GM12878 (cell line): Measurements from ENCODE around the gene HRH3. TPM values are rescaled to one million over a fixed set of nuclear protein-coding genes. Genes with fewer than 3 reads are reported as not detected.

ENCODE experiments used
- ATAC-seq: fragments of 200-7000 bp; cut with Tn5 transposase; 3 replicates; pipeline ENCODE4 v1.9.1; 2020; ENCODE audit warnings: mild to moderate bottlenecking, moderate library complexity
- BruUV-seq: library from RNA; stranded (reverse); fragments of 400-500 nt; replicated peaks from 2 replicates; lab custom pipeline; 2021; lab: Mats Ljungman, UMichigan
- CTCF ChIA-PET: fragments of 300-600 bp; sonication (Branson Sonifier 250); formaldehyde crosslinking; extraction: SDS; loops from one replicate; lab custom pipeline; 2021; ENCODE audit warnings: inconsistent platforms; lab: Yijun Ruan, JAX
- POLR2A ChIA-PET: fragments of 350-600 bp; formaldehyde crosslinking; extraction: SDS; loops from one replicate; lab custom pipeline; 2021; ENCODE audit warnings: inconsistent platforms; lab: Charles Lee
- RAD21 ChIA-PET: fragments of 300-600 bp; sonication (Branson Sonifier 250); formaldehyde crosslinking; loops from one replicate; lab custom pipeline; 2023; ENCODE audit warnings: antibody characterized with exemption; ENCODE audit not compliant: unreplicated experiment; lab: Charles Lee
- SMC1A ChIA-PET: fragments of 300-600 bp; sonication (Branson Sonifier 250); formaldehyde crosslinking; loops from one replicate; lab custom pipeline; 2023; ENCODE audit not compliant: unreplicated experiment, uncharacterized antibody; lab: Charles Lee
- DNase-seq: peaks from one replicate; pipeline ENCODE4 v3.0.0-alpha.2; 2011; ENCODE audit warnings: low read depth, low spot score
- FAIRE-seq: peaks from 3 replicates; lab custom pipeline; 2011; peaks lifted over from hg19 to GRCh38; lab: Jason Lieb, UNC
- H2AFZ ChIP-seq: 2 replicates; pipeline ENCODE4 v1.6.0; 2011; ENCODE audit warnings: low read depth, low read length, control low read depth; ENCODE audit not compliant: control insufficient read depth
- H3K27ac ChIP-seq: 2 replicates; pipeline ENCODE4 v1.5.1; 2011; ENCODE audit warnings: control low read depth; ENCODE audit not compliant: control insufficient read depth, insufficient read depth
- H3K27me3 ChIP-seq, 2 experiments: replicated peaks in 1 of 2; 2 replicates each; pipeline versions ENCODE4 v1.6.0 to v1.6.1; 2011; ENCODE audit warnings: low read length in 1 of 2; ENCODE audit not compliant: control insufficient read depth in 2 of 2, insufficient read depth in 2 of 2
- H3K36me3 ChIP-seq, 2 experiments: 2 replicates each; pipeline ENCODE4 v1.5.1; 2011; ENCODE audit warnings: low read length in 1 of 2; ENCODE audit not compliant: control insufficient read depth in 2 of 2, insufficient read depth in 2 of 2
- H3K4me1 ChIP-seq: 2 replicates; pipeline ENCODE4 v1.6.1; 2011; ENCODE audit warnings: mild to moderate bottlenecking, low read length, moderate library complexity, mixed read lengths; ENCODE audit not compliant: control insufficient read depth, insufficient read depth
- H3K4me2 ChIP-seq: 2 replicates; pipeline ENCODE4 v1.6.0; 2011; ENCODE audit warnings: control low read depth; ENCODE audit not compliant: control insufficient read depth, insufficient read depth
- H3K4me3 ChIP-seq: fragments of 200-600 bp; sonication (generic); 2 replicates; pipeline ENCODE4 v1.5.1; 2016
- H3K79me2 ChIP-seq: 2 replicates; pipeline ENCODE4 v1.6.0; 2011; ENCODE audit warnings: low read length; ENCODE audit not compliant: control insufficient read depth, insufficient read depth
- H3K9ac ChIP-seq: 2 replicates; pipeline ENCODE4 v1.8.0; 2011; ENCODE audit warnings: low read length, control low read depth, mixed read lengths; ENCODE audit not compliant: control insufficient read depth, insufficient read depth
- H3K9me3 ChIP-seq: replicated peaks from 3 replicates; pipeline ENCODE4 v1.5.1; 2011; ENCODE audit warnings: mild to moderate bottlenecking, low read length; ENCODE audit not compliant: control insufficient read depth, insufficient read depth
- H4K20me1 ChIP-seq: 2 replicates; pipeline ENCODE4 v1.6.0; 2011; ENCODE audit not compliant: control insufficient read depth, insufficient read depth
- ATF7 ChIP-seq: fragments of 450-650 bp; IDR thresholded peaks from 2 replicates; pipeline ENCODE4 v1.6.1; 2016; ENCODE audit warnings: low read depth, mild to moderate bottlenecking
- FOXK2 ChIP-seq: fragments of 450-650 bp; IDR thresholded peaks from 2 replicates; pipeline ENCODE4 v1.6.1; 2017; ENCODE audit warnings: mild to moderate bottlenecking, moderate library complexity
- HCFC1 ChIP-seq: fragments of 150-350 bp; IDR thresholded peaks from 2 replicates; pipeline ENCODE4 v1.6.1; 2014; ENCODE audit warnings: low read length
- IKZF1 ChIP-seq: fragments of 450-650 bp; conservative IDR thresholded peaks from 2 replicates; pipeline ENCODE4 v1.6.1; 2017; ENCODE audit warnings: antibody characterized with exemption, mild to moderate bottlenecking
- MYC ChIP-seq: IDR thresholded peaks from 2 replicates; pipeline ENCODE4 v1.6.1; 2011; ENCODE audit warnings: mild to moderate bottlenecking, low read length, moderate library complexity, inconsistent platforms; ENCODE audit not compliant: insufficient read depth, insufficient replicate concordance, insufficient read length, severe bottlenecking
- POLR2A ChIP-seq: IDR thresholded peaks from 2 replicates; pipeline ENCODE4 v1.6.1; 2011; ENCODE audit warnings: low read depth, mild to moderate bottlenecking, low read length
- SMARCA5 ChIP-seq: fragments of 450-650 bp; IDR thresholded peaks from 2 replicates; pipeline ENCODE4 v1.6.1; 2017; ENCODE audit warnings: mild to moderate bottlenecking
- SRF ChIP-seq, 2 experiments: IDR thresholded peaks; 2 replicates each; pipeline ENCODE4 v1.6.1; 2011; ENCODE audit warnings: low read depth in 2 of 2, low read length in 2 of 2, mild to moderate bottlenecking in 1 of 2, moderate library complexity in 1 of 2
- SUZ12 ChIP-seq: fragments of 200-600 bp; sonication (generic); IDR thresholded peaks from one replicate; pipeline ENCODE4 v1.6.1; 2018; ENCODE audit warnings: antibody characterized with exemption, mild to moderate bottlenecking; ENCODE audit not compliant: unreplicated experiment
- YY1 ChIP-seq: IDR thresholded peaks from 2 replicates; pipeline ENCODE4 v1.6.1; 2011; ENCODE audit warnings: low read depth, mild to moderate bottlenecking, low read length
- ZNF24 ChIP-seq: fragments of 450-650 bp; IDR thresholded peaks from 2 replicates; pipeline ENCODE4 v1.6.1; 2017; ENCODE audit warnings: antibody characterized with exemption, mild to moderate bottlenecking
- WGBS: methylation state at CpG from one replicate; pipeline ENCODE4 v1.1.6; 2016; ENCODE audit warnings: low lambda C conversion rate; ENCODE audit not compliant: insufficient replicate concordance, insufficient coverage; ENCODE audit errors: missing lambda C conversion rate; 5-methylcytosine and 5-hydroxymethylcytosine counted together
- in situ Hi-C: fragments of 300-500 bp; cut with MboI; formaldehyde crosslinking; loops from 9 replicates; pipeline ENCODE4 v1.14.3; 2018; ENCODE audit warnings: mixed read lengths
- intact Hi-C: fragments of 100-400 bp; cut with micrococcal nuclease; formaldehyde crosslinking; loops from one replicate; pipeline ENCODE4 v1.14.2; 2022; ENCODE audit not compliant: unreplicated experiment
- polyA plus RNA-seq, 11 experiments: library from polyadenylated mRNA; depleted of rRNA in 4 of 11; unstranded in 6 of 11; stranded (reverse) in 5 of 11; fragments of >200 nt; fragmentation: Nextera tagmentation in 4 of 11; fragmentation: Illumina TruSeq in 1 of 11; extraction: Ambion mirVana in 4 of 11; extraction: Trizol in 1 of 11; gene quantifications; 1 replicate in 1 of 11; 2 replicates in 10 of 11; pipeline versions ENCODE4 v1.2.1 to v1.2.3, GENCODE V29; 2011 to 2016; ENCODE audit warnings: inconsistent platforms in 2 of 11, missing spikeins in 2 of 11, low read depth in 1 of 11
- total RNA-seq, 4 experiments: library from RNA; depleted of rRNA in 3 of 4; stranded (reverse); fragments of >200 nt in 3 of 4; fragmentation: Illumina TruSeq in 1 of 4; extraction: Trizol in 1 of 4; gene quantifications; 2 replicates each; pipeline versions ENCODE4 v1.2.1 to v1.2.3, GENCODE V29; 2013 to 2021
- TF ChIP-seq, protein P1 (sequence below): fragments of 450-650 bp; IDR thresholded peaks from 2 replicates; pipeline ENCODE4 v1.6.1; 2018; ENCODE audit warnings: borderline replicate concordance, mild to moderate bottlenecking; ENCODE audit not compliant: partially characterized antibody
- TF ChIP-seq, protein P2 (sequence below): fragments of 450-650 bp; formaldehyde crosslinking; IDR thresholded peaks from 2 replicates; pipeline ENCODE4 v1.4.0; 2022; ENCODE audit warnings: mild to moderate bottlenecking, moderate library complexity
- TF ChIP-seq, protein P3 (sequence below): fragments of 150-350 bp; IDR thresholded peaks from 2 replicates; pipeline ENCODE4 v1.6.1; 2014; ENCODE audit warnings: mild to moderate bottlenecking, low read depth, low read length

The HRH3 gene
- total and polyA plus RNA-seq, 10 of the 15 experiments (the other 5 are each of a cell fraction or from before 2014, with no cell fraction given), result not detected

DNA sequence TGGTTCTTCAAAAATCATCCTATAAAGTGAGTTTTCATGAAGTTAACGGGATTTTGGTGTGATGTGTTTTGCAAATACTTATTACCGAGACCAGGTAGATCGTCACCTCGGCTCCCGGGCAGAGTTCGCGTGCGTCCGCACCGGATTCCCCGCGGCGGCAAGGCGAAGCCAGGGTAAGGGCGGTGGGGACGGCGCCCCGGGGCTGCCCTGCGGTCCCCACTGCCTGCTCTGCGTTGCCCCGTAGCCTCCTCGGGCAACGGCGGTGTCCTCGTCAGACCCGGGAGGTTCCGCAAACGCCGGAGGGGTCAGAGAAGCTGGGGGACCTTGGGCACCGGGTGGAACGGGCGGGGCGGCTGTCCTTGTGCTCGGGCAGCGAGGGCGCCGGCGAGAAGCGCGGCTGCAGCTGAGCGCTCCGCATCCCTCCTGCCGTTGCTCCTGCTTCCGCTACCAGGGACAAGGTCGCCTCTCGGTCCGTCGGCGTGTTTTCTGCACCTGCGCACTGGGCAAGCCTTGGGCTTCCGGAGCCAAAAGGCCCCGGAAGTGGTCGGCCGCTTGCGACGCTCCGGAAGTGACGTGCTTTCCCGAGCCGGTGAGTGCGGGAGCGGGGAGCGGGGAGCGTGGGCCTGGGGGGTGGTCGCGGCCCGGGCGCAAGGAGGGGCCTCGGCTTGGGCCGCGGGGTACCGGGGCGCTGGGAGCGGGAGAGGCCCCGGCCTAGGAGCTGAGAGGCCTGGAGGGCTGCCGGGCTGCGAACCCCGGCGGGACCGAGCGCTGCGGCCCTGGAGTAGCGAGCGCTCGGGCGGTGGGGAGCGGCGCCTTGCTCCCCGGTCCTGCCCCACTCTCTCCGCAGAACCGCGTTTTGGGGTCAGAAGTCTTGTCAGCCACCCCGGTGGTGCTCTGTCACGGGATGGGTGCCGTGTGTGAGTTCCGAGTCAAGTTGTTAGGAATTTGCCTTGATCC, 37.3 kb downstream of the HRH3 start, which contains the start of gene MTG2:
Gene MTG2 (plus strand): TSS at position 560 of the 957 bp plus-strand sequence. CDS start 10,393 bp downstream, outside the sequence.
- RAD21 ChIA-PET, result no interaction called here
- CTCF ChIA-PET, result no interaction called here
- POLR2A ChIA-PET, result interaction anchor here (1.0 kb wide), 1 partner anchor 41 kb away, joined by 3 read pairs; no protein-coding TSS in a partner anchor
- peak within 1 kb of the TSS; percentile 85 for H3K9ac ChIP-seq
- peak within 1 kb of the TSS; percentile 82 for H2AFZ ChIP-seq
- ATAC-seq (peak; percentile 97), DNase-seq (peak; percentile 79), FAIRE-seq (peak; percentile 92)
- in situ Hi-C loops, result no loop called here
- no peaks in the 10 kb centered on the region for H3K27me3 ChIP-seq
- peak within 1 kb of the TSS; percentile 60 for H3K4me2 ChIP-seq
- intact Hi-C loops, result loop anchor here (10.0 kb wide), 2 partner anchors 58 to 202 kb away; partner anchors contain the start of genes LSM14B and RPS21
- peak within 1 kb of the TSS; percentile 100 for H3K4me3 ChIP-seq
- peaks cover 39% of the 10 kb centered on the region for H3K79me2 ChIP-seq
- H3K27ac ChIP-seq, result peak within 1 kb of the TSS; percentile 78
- H3K4me1 ChIP-seq, result no peaks in the 10 kb centered on the region
- SMC1A ChIA-PET, result no interaction called here
- no peaks in the 10 kb centered on the region for H3K9me3 ChIP-seq
- WGBS, result under 1% methylated on average over 76 of the region's 96 CpGs
- BruUV-seq, result TSS peak; percentile 96
- H3K36me3 ChIP-seq, result no peaks in the 10 kb centered on the region; a peak in 3 of 4 replicates
- no peaks in the 10 kb centered on the region for H4K20me1 ChIP-seq
- TF ChIP-seq ATF7 (no peak), IKZF1 (peak; percentile 87), YY1 (peak; percentile 34; the same call in 1 of the 2 replicates), POLR2A (peak; percentile 100), ZNF24 (peak; percentile 35; the same call in 1 of the 2 replicates), SMARCA5 (peak; percentile 49; the same call in 1 of the 2 replicates), MYC (no peak), SUZ12 (no peak), SRF (IDR thresholded peaks at IDR 0.05; ENCODE audit: low read depth in 2 of 2, low read length in 2 of 2) (peak; percentile 56 to 85; a peak in 3 of 4 replicates), FOXK2 (peak; percentile 55), HCFC1 (peak; percentile 71)
- TF ChIP-seq, protein P1, sequence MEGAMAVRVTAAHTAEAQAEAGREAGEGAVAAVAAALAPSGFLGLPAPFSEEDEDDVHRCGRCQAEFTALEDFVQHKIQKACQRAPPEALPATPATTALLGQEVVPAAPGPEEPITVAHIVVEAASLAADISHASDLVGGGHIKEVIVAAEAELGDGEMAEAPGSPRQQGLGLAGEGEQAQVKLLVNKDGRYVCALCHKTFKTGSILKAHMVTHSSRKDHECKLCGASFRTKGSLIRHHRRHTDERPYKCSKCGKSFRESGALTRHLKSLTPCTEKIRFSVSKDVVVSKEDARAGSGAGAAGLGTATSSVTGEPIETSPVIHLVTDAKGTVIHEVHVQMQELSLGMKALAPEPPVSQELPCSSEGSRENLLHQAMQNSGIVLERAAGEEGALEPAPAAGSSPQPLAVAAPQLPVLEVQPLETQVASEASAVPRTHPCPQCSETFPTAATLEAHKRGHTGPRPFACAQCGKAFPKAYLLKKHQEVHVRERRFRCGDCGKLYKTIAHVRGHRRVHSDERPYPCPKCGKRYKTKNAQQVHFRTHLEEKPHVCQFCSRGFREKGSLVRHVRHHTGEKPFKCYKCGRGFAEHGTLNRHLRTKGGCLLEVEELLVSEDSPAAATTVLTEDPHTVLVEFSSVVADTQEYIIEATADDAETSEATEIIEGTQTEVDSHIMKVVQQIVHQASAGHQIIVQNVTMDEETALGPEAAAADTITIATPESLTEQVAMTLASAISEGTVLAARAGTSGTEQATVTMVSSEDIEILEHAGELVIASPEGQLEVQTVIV, result peak; percentile 52
- TF ChIP-seq, protein P2, sequence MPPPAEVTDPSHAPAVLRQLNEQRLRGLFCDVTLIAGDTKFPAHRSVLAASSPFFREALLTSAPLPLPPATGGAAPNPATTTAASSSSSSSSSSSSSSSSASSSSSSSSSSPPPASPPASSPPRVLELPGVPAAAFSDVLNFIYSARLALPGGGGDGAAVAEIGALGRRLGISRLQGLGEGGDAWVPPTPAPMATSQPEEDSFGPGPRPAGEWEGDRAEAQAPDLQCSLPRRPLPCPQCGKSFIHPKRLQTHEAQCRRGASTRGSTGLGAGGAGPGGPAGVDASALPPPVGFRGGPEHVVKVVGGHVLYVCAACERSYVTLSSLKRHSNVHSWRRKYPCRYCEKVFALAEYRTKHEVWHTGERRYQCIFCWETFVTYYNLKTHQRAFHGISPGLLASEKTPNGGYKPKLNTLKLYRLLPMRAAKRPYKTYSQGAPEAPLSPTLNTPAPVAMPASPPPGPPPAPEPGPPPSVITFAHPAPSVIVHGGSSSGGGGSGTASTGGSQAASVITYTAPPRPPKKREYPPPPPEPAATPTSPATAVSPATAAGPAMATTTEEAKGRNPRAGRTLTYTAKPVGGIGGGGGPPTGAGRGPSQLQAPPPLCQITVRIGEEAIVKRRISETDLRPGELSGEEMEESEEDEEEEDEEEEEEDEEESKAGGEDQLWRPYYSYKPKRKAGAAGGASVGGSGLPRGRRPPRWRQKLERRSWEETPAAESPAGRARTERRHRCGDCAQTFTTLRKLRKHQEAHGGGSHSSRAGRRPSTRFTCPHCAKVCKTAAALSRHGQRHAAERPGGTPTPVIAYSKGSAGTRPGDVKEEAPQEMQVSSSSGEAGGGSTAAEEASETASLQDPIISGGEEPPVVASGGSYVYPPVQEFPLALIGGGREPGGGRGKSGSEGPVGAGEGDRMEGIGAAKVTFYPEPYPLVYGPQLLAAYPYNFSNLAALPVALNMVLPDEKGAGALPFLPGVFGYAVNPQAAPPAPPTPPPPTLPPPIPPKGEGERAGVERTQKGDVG (CRISPR knock-in tag), result no peak
- TF ChIP-seq, protein P3, sequence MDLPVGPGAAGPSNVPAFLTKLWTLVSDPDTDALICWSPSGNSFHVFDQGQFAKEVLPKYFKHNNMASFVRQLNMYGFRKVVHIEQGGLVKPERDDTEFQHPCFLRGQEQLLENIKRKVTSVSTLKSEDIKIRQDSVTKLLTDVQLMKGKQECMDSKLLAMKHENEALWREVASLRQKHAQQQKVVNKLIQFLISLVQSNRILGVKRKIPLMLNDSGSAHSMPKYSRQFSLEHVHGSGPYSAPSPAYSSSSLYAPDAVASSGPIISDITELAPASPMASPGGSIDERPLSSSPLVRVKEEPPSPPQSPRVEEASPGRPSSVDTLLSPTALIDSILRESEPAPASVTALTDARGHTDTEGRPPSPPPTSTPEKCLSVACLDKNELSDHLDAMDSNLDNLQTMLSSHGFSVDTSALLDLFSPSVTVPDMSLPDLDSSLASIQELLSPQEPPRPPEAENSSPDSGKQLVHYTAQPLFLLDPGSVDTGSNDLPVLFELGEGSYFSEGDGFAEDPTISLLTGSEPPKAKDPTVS, result no peak
